ENCODE measurements around the gene NRP2.

GRCh38 chr2:205660521-205661124, 21.7 kb upstream of the NRP2 start:
- TF ChIP-seq POLR2A (IDR thresholded peaks at IDR 0.05; ENCODE audit: low read length) (no peak), GATA1 (IDR thresholded peaks at IDR 0.05; ENCODE audit: low read depth, low read length) (no peak)

Measured in erythroblast (primary cell).